ENCODE measurements around the gene DRG2.

GRCh38 chr17:18094409-18094807 is 6.7 kb downstream of the DRG2 start:
- TF ChIP-seq CTCF (IDR thresholded peaks at IDR 0.05 in 4 of 5, conservative IDR thresholded peaks at IDR 0.05 in 1 of 5) (no peak), POLR2A (IDR thresholded peaks at IDR 0.05) (no peak)

All from gastrocnemius medialis (tissue), 4 donors.